HepG2 (cell line): ENCODE results near the gene MOK. TPM values are rescaled to one million over a fixed set of nuclear protein-coding genes. Genes with fewer than 3 reads are reported as not detected.

Experiments
- ATAC-seq: fragments of 200-7000 bp; cut with Tn5 transposase; 3 replicates; pipeline ENCODE4 v1.9.1; 2020; ENCODE audit warnings: mild to moderate bottlenecking, moderate library complexity
- BruUV-seq: library from RNA; stranded (reverse); fragments of 400-500 nt; replicated peaks from 2 replicates; lab custom pipeline; 2021; lab: Mats Ljungman, UMichigan
- CTCF ChIA-PET: fragments of 300-600 bp; formaldehyde crosslinking; extraction: SDS; loops from one replicate; lab custom pipeline; 2021; ENCODE audit warnings: low total read pairs, inconsistent platforms, low intra/inter-chr PET ratio; lab: Yijun Ruan, JAX
- POLR2A ChIA-PET: fragments of 350-600 bp; sonication (Branson Sonifier 250); formaldehyde crosslinking; loops from one replicate; lab custom pipeline; 2020; ENCODE audit warnings: antibody characterized with exemption, inconsistent platforms; lab: Yijun Ruan, JAX
- DNase-seq: peaks from one replicate; pipeline ENCODE4 v3.0.0-alpha.2; 2015; ENCODE audit warnings: low spot score
- FAIRE-seq: peaks from 3 replicates; lab custom pipeline; 2011; peaks lifted over from hg19 to GRCh38; lab: Jason Lieb, UNC
- H2AFZ ChIP-seq: one replicate; pipeline ENCODE4 v1.6.1; 2011; ENCODE audit warnings: low read length, inconsistent platforms
- H3K27ac ChIP-seq: fragments of 300-600 bp; 3 replicates; pipeline ENCODE4 v1.8.0; 2011; ENCODE audit warnings: mixed run types, mild to moderate bottlenecking, mixed read lengths, low read length, inconsistent platforms; ENCODE audit not compliant: insufficient read depth; ENCODE audit errors: extremely low read length
- H3K27me3 ChIP-seq, 2 experiments: fragments of 200-600 bp in 1 of 2; 2 replicates in 1 of 2; 3 replicates in 1 of 2; pipeline versions ENCODE4 v1.6.0 to v1.8.0; 2011; ENCODE audit warnings: low read length in 2 of 2, mild to moderate bottlenecking in 2 of 2, moderate library complexity in 2 of 2, inconsistent platforms in 1 of 2; ENCODE audit not compliant: insufficient read depth in 2 of 2, control insufficient read depth in 1 of 2
- H3K36me3 ChIP-seq, 2 experiments: fragments of 200-600 bp in 1 of 2; replicated peaks in 1 of 2; 2 replicates in 1 of 2; 3 replicates in 1 of 2; pipeline versions ENCODE4 v1.5.1 to v1.8.0; 2011; ENCODE audit warnings: low read length in 2 of 2, inconsistent platforms in 1 of 2; ENCODE audit not compliant: insufficient read depth in 2 of 2, control insufficient read depth in 1 of 2
- H3K4me1 ChIP-seq: 2 replicates; pipeline ENCODE4 v1.5.1; 2012; ENCODE audit warnings: low read length, inconsistent platforms; ENCODE audit not compliant: insufficient read depth
- H3K4me2 ChIP-seq: 2 replicates; pipeline ENCODE4 v1.6.0; 2011; ENCODE audit warnings: low read depth, low read length, inconsistent platforms
- H3K4me3 ChIP-seq, 3 experiments: fragments of 200-600 bp in 1 of 3; sonication (generic), shearing (Covaris generic) in 1 of 3; replicated peaks in 1 of 3; 2 replicates each; pipeline ENCODE4 v1.5.1; 2011 to 2016; ENCODE audit warnings: low read length in 3 of 3, inconsistent platforms in 2 of 3, low read depth in 2 of 3, mild to moderate bottlenecking in 2 of 3, control low read depth in 1 of 3, mixed read lengths in 1 of 3; ENCODE audit not compliant: insufficient read depth in 1 of 3
- H3K79me2 ChIP-seq: one replicate; pipeline ENCODE4 v1.6.1; 2011; ENCODE audit warnings: low read length, inconsistent platforms; ENCODE audit not compliant: insufficient read depth
- H3K9ac ChIP-seq: 2 replicates; pipeline ENCODE4 v1.6.0; 2011; ENCODE audit warnings: mild to moderate bottlenecking, low read depth, low read length, inconsistent platforms; ENCODE audit not compliant: insufficient read depth
- H3K9me3 ChIP-seq: 2 replicates; pipeline ENCODE4 v1.5.1; 2012; ENCODE audit warnings: mild to moderate bottlenecking, low read length
- H4K20me1 ChIP-seq: 2 replicates; pipeline ENCODE4 v1.6.0; 2011; ENCODE audit warnings: inconsistent platforms, mild to moderate bottlenecking, low read length, moderate library complexity; ENCODE audit not compliant: insufficient read depth
- ATF7 ChIP-seq, 2 experiments: fragments of 450-650 bp in 1 of 2; sonication (generic) in 1 of 2; formaldehyde crosslinking in 1 of 2; IDR thresholded peaks; 2 replicates each; pipeline versions ENCODE4 v1.4.0 to v1.6.1; 2016 to 2020; ENCODE audit warnings: antibody characterized with exemption in 1 of 2, mild to moderate bottlenecking in 1 of 2, missing genetic modification reagents in 1 of 2
- GTF3A ChIP-seq: sonication (generic); formaldehyde crosslinking; conservative IDR thresholded peaks from 2 replicates; pipeline ENCODE4 v1.4.0; 2020; ENCODE audit warnings: mild to moderate bottlenecking, missing genetic modification reagents
- IKZF4 ChIP-seq: sonication (generic); formaldehyde crosslinking; IDR thresholded peaks from 2 replicates; pipeline ENCODE4 v1.5.1; 2020; ENCODE audit warnings: borderline replicate concordance, mild to moderate bottlenecking, low read depth, missing genetic modification reagents; ENCODE audit errors: not compliant biosample characterization
- JARID2 ChIP-seq: sonication (generic); formaldehyde crosslinking; IDR thresholded peaks from 2 replicates; pipeline ENCODE4 v1.8.1; 2023; ENCODE audit warnings: missing genetic modification reagents, inconsistent platforms; ENCODE audit not compliant: insufficient replicate concordance
- NONO ChIP-seq, 2 experiments: fragments of 450-650 bp in 1 of 2; sonication (generic) in 1 of 2; formaldehyde crosslinking in 1 of 2; IDR thresholded peaks in 1 of 2; conservative IDR thresholded peaks in 1 of 2; 2 replicates each; pipeline versions ENCODE4 v1.6.1 to v1.8.0; 2017 to 2022; ENCODE audit warnings: mild to moderate bottlenecking in 1 of 2, missing genetic modification reagents in 1 of 2, moderate library complexity in 1 of 2
- RBM22 ChIP-seq: fragments of 200-400 bp; formaldehyde crosslinking; optimal IDR thresholded peaks from 2 replicates; pipeline ENCODE3; 2017; ENCODE audit warnings: mild to moderate bottlenecking, low read length, moderate library complexity
- RXRB ChIP-seq: IDR thresholded peaks from 2 replicates; pipeline ENCODE4 v1.6.1; 2016; ENCODE audit warnings: borderline replicate concordance, missing genetic modification reagents, missing compliant biosample characterization
- WGBS: methylation state at CpG from one replicate; pipeline ENCODE4 v1.1.6; 2017; ENCODE audit warnings: low lambda C conversion rate; 5-methylcytosine and 5-hydroxymethylcytosine counted together
- in situ Hi-C: cut with HindIII; loops from 2 replicates; pipeline ENCODE4 v1.10.0; 2017; ENCODE audit warnings: low pct_unique_long_range_greater_than_20kb; ENCODE audit not compliant: extremely low pct_ligation_motif_present
- intact Hi-C: fragments of 100-400 bp; cut with micrococcal nuclease; formaldehyde crosslinking; loops from one replicate; pipeline ENCODE4 v1.10.0; 2022; ENCODE audit not compliant: unreplicated experiment
- polyA plus RNA-seq, 8 experiments: library from polyadenylated mRNA; depleted of rRNA in 3 of 8; stranded (reverse) in 7 of 8; unstranded in 1 of 8; fragments of >200 nt; fragmentation: Illumina TruSeq in 4 of 8; extraction: Trizol in 4 of 8; gene quantifications; 2 replicates each; pipeline versions ENCODE4 v1.2.1 to v1.2.3, GENCODE V29; 2011 to 2016; ENCODE audit warnings: low read depth in 4 of 8, missing spikeins in 1 of 8, mixed read lengths in 1 of 8; ENCODE audit not compliant: insufficient read depth in 1 of 8
- total RNA-seq, 5 experiments: library from RNA; depleted of rRNA; stranded (reverse); fragments of >200 nt; fragmentation: Illumina TruSeq; extraction: Trizol; gene quantifications; 2 replicates each; pipeline ENCODE4 v1.2.3, GENCODE V29; 2016; ENCODE audit warnings: low read depth in 1 of 5
- TF ChIP-seq, protein P1 (sequence below): sonication (generic); formaldehyde crosslinking; IDR thresholded peaks from 2 replicates; pipeline ENCODE4 v1.9.0; 2021; ENCODE audit warnings: missing genetic modification reagents, mild to moderate bottlenecking, borderline replicate concordance
- TF ChIP-seq, protein P2 (sequence below): sonication (generic); formaldehyde crosslinking; IDR thresholded peaks from 2 replicates; pipeline ENCODE4 v1.8.0; 2022; ENCODE audit warnings: missing genetic modification reagents, mild to moderate bottlenecking, borderline replicate concordance

The MOK gene
- total and polyA plus RNA-seq, 2 of the 13 experiments (the other 11 are each of a cell fraction or from before 2014, with no cell fraction given), result 15.3 to 16.9 TPM

DNA sequence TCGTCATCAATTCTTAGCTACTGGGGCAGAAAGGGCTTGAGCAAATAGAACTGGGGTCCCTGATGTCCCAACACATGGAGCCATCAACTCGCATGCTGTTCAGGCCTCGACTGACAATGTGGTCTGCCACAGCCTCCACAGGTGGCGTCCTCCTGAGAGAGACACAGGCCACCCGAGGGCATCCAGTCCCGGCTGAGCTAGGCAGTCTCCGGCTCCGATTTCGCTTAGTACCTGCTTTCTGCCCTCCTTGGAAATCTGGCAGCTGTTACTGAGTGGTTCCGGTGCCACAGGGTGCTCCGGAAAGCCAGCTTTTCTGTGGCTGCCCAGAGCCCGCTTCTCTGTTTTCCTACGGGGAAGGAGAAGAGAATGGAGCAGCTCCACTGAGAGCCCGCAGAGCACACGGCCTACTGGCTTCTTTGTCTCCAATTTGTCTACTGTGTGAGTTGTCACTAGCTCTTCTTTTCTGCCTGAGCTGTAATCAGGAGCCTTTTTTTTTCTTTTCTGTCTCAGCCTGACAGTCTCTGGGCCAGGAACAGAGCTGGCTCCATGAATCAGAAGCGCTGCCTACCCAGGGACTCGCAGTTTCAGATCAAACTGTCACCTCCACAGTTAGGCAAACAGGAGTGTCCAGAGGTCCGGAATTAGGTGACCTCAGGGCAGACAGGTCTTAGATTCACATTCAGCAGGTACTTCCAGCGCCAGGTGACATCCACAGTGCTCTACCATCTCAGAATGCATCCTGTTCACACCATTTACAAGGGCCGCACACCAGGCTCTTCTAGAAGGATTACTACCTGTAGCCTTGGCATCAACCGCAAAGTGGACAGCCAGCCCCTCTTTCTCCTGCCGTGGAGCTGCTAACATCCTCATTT lies 73.3 kb downstream of the MOK start:
- no peaks in the 10 kb centered on the region for H4K20me1 ChIP-seq
- no peak for TF ChIP-seq GTF3A
- TF ChIP-seq NONO (IDR thresholded peaks at IDR 0.05), result no peak
- TF ChIP-seq NONO (CRISPR knock-in tag; conservative IDR thresholded peaks at IDR 0.05), result no peak
- no peak for TF ChIP-seq ATF7 (IDR thresholded peaks at IDR 0.05)
- no peak for TF ChIP-seq ATF7 (CRISPR knock-in tag; IDR thresholded peaks at IDR 0.05)
- TF ChIP-seq RXRB (CRISPR knock-in tag), result no peak
- TF ChIP-seq RBM22, result no peak
- TF ChIP-seq, protein P1, sequence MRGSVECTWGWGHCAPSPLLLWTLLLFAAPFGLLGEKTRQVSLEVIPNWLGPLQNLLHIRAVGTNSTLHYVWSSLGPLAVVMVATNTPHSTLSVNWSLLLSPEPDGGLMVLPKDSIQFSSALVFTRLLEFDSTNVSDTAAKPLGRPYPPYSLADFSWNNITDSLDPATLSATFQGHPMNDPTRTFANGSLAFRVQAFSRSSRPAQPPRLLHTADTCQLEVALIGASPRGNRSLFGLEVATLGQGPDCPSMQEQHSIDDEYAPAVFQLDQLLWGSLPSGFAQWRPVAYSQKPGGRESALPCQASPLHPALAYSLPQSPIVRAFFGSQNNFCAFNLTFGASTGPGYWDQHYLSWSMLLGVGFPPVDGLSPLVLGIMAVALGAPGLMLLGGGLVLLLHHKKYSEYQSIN, result no peak
- no peak for TF ChIP-seq JARID2
- TF ChIP-seq, protein P2, sequence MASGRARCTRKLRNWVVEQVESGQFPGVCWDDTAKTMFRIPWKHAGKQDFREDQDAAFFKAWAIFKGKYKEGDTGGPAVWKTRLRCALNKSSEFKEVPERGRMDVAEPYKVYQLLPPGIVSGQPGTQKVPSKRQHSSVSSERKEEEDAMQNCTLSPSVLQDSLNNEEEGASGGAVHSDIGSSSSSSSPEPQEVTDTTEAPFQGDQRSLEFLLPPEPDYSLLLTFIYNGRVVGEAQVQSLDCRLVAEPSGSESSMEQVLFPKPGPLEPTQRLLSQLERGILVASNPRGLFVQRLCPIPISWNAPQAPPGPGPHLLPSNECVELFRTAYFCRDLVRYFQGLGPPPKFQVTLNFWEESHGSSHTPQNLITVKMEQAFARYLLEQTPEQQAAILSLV, result no peak
- no peak for TF ChIP-seq IKZF4 (CRISPR knock-in tag)
- ChIA-PET CTCF (no interaction called here), POLR2A (no interaction called here)
- in situ Hi-C loops, result no loop called here
- no peak overlapping the region for H3K9ac ChIP-seq
- FAIRE-seq (no peak), DNase-seq (no peak), ATAC-seq (no peak)
- no peak overlapping the region for H3K4me3 ChIP-seq
- 92% methylated on average over 19 of the region's 22 CpGs for WGBS
- intact Hi-C loops, result no loop called here
- H3K79me2 ChIP-seq, result no peaks in the 10 kb centered on the region
- no peak overlapping the region for H2AFZ ChIP-seq
- no peak overlapping the region for H3K4me2 ChIP-seq
- BruUV-seq, result TSS peak; percentile 33
- peaks cover 1 to 10% of the 10 kb centered on the region in 2 experiments; a peak in 1 of 5 replicates for H3K36me3 ChIP-seq
- H3K4me1 ChIP-seq, result peaks cover 19% of the 10 kb centered on the region; the same call in 1 of the 2 replicates
- no peaks in the 10 kb centered on the region for H3K27me3 ChIP-seq
- H3K9me3 ChIP-seq, result no peaks in the 10 kb centered on the region
- no peak overlapping the region for H3K27ac ChIP-seq
